Liver (tissue), 8 donors: ENCODE measurements around the gene RMP24.

ENCODE experiments used
- DNase-seq: peaks from one replicate; pipeline ENCODE4 v3.0.0-alpha.2; 2017; ENCODE audit warnings: low spot score
- H3K27ac ChIP-seq, 2 donors: one replicate each; pipeline ENCODE4 v1.7.0; 2013; ENCODE audit warnings: inconsistent platforms in 2 of 2, low read length in 2 of 2, control low read depth in 1 of 2, low read depth in 1 of 2, mild to moderate bottlenecking in 1 of 2
- H3K27me3 ChIP-seq, 4 donors: one replicate each; pipeline versions ENCODE4 v1.6.1 to v1.7.0; 2013; ENCODE audit warnings: low read length in 3 of 4, inconsistent platforms in 1 of 4, mild to moderate bottlenecking in 1 of 4, moderate library complexity in 1 of 4; ENCODE audit not compliant: control insufficient read depth in 4 of 4, insufficient read depth in 4 of 4
- H3K36me3 ChIP-seq, 4 donors: one replicate each; pipeline versions ENCODE4 v1.6.1 to v1.7.0; 2013; ENCODE audit warnings: low read length in 3 of 4, mild to moderate bottlenecking in 3 of 4, low read depth in 1 of 4, moderate library complexity in 1 of 4; ENCODE audit not compliant: control insufficient read depth in 4 of 4, insufficient read depth in 3 of 4
- H3K4me1 ChIP-seq, 4 donors: one replicate each; pipeline versions ENCODE4 v1.6.1 to v1.7.0; 2013; ENCODE audit warnings: low read length in 3 of 4, mild to moderate bottlenecking in 3 of 4, moderate library complexity in 1 of 4; ENCODE audit not compliant: control insufficient read depth in 4 of 4, insufficient read depth in 4 of 4
- H3K4me3 ChIP-seq, 3 donors: one replicate each; pipeline versions ENCODE4 v1.6.1 to v1.7.0; 2013; ENCODE audit warnings: low read length in 3 of 3, control low read depth in 1 of 3, low read depth in 1 of 3, mild to moderate bottlenecking in 1 of 3
- H3K9ac ChIP-seq, 2 donors: one replicate each; pipeline ENCODE4 v1.7.0; 2013; ENCODE audit warnings: low read length in 2 of 2, mild to moderate bottlenecking in 2 of 2, moderate library complexity in 2 of 2, control low read depth in 1 of 2, low read depth in 1 of 2
- H3K9me3 ChIP-seq, 4 donors: one replicate each; pipeline versions ENCODE4 v1.6.1 to v1.7.0; 2013; ENCODE audit warnings: low read length in 3 of 4; ENCODE audit not compliant: control insufficient read depth in 4 of 4
- EGR1 ChIP-seq, 2 donors: IDR thresholded peaks; 2 replicates each; pipeline ENCODE4 v1.6.1; 2016 to 2018; ENCODE audit warnings: antibody characterized with exemption in 2 of 2, low read depth in 2 of 2
- FOXA1 ChIP-seq: IDR thresholded peaks from 2 replicates; pipeline ENCODE4 v1.6.1; 2016; ENCODE audit warnings: antibody characterized with exemption
- FOXA2 ChIP-seq: IDR thresholded peaks from 2 replicates; pipeline ENCODE4 v1.6.1; 2016; ENCODE audit warnings: antibody characterized with exemption
- HNF4G ChIP-seq: IDR thresholded peaks from 2 replicates; pipeline ENCODE4 v1.6.1; 2016; ENCODE audit warnings: antibody characterized with exemption
- JUND ChIP-seq, 2 donors: IDR thresholded peaks; 2 replicates each; pipeline ENCODE4 v1.6.1; 2016; ENCODE audit warnings: antibody characterized with exemption in 2 of 2
- NR2F2 ChIP-seq: IDR thresholded peaks from 2 replicates; pipeline ENCODE4 v1.6.1; 2016; ENCODE audit warnings: antibody characterized with exemption
- RAD21 ChIP-seq, 2 donors: IDR thresholded peaks; 2 replicates each; pipeline ENCODE4 v1.6.1; 2016; ENCODE audit warnings: antibody characterized with exemption in 2 of 2, mild to moderate bottlenecking in 2 of 2
- REST ChIP-seq: IDR thresholded peaks from 2 replicates; pipeline ENCODE4 v1.6.1; 2016; ENCODE audit warnings: antibody characterized with exemption, mild to moderate bottlenecking
- RXRA ChIP-seq, 2 donors: IDR thresholded peaks; 2 replicates each; pipeline ENCODE4 v1.6.1; 2017 to 2018; ENCODE audit warnings: antibody characterized with exemption in 2 of 2, mild to moderate bottlenecking in 1 of 2
- SP1 ChIP-seq: IDR thresholded peaks from 2 replicates; pipeline ENCODE4 v1.6.1; 2018; ENCODE audit warnings: antibody characterized with exemption, mild to moderate bottlenecking
- TAF1 ChIP-seq: conservative IDR thresholded peaks from 2 replicates; pipeline ENCODE4 v1.6.1; 2016; ENCODE audit warnings: antibody characterized with exemption, mild to moderate bottlenecking
- YY1 ChIP-seq: IDR thresholded peaks from 2 replicates; pipeline ENCODE4 v1.6.1; 2016; ENCODE audit warnings: antibody characterized with exemption, mild to moderate bottlenecking
- ZBTB33 ChIP-seq: IDR thresholded peaks from 2 replicates; pipeline ENCODE4 v1.6.1; 2016; ENCODE audit warnings: antibody characterized with exemption
- WGBS: extraction: QIAGEN DNeasy Blood & Tissue Kit; methylation state at CpG from one replicate; pipeline ENCODE4 v1.1.7; 2013; 5-methylcytosine and 5-hydroxymethylcytosine counted together
- TF ChIP-seq, protein P1 (sequence below): fragments of 150-350 bp; IDR thresholded peaks from 2 replicates; pipeline ENCODE4 v1.5.1; 2017; ENCODE audit warnings: improper control_type of control experiment, low read depth, low read length; ENCODE audit not compliant: missing input control
- TF ChIP-seq, protein P2 (sequence below): IDR thresholded peaks from 2 replicates; pipeline ENCODE4 v1.6.1; 2016; ENCODE audit warnings: antibody characterized with exemption
- donor health status: healthy.
- donor health status: healthy.
- donor health status: healthy.
- donor health status: healthy.
- donor health status: healthy.

The RMP24 gene

DNA sequence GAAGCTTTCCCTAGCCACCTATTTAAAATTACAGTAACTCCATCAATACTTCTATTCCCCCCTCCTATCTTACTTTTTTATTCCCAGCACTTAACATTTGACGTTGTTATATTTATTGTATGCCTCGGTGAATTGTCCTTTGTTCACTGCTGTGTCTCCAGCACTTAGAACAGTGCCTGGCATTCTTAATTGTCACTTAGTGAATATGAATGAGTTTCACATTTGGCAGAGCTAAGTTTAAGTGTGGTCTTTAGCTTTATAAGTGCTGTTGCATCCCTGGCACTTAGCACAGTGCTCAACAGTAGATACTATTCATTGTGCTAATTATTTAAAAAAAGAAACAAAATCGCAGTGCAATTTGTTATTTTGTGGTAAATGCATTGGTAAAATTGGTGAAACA lies 1.7 kb downstream of the RMP24 start:
- no peaks in the 10 kb centered on the region for H3K9me3 ChIP-seq
- H3K4me3 ChIP-seq: no peak overlapping the region
- peaks cover 5 to 23% (median 11%) of the 10 kb centered on the region in 4 donors for H3K4me1 ChIP-seq
- WGBS: 90% methylated on average over 3 of the region's 3 CpGs
- no peak for TF ChIP-seq ZBTB33
- no peak for TF ChIP-seq RXRA (IDR thresholded peaks at IDR 0.05)
- TF ChIP-seq FOXA2: no peak
- no peak for TF ChIP-seq NR2F2
- no peak for TF ChIP-seq TAF1
- no peak for TF ChIP-seq REST
- H3K27me3 ChIP-seq: no peaks in the 10 kb centered on the region
- H3K36me3 ChIP-seq: peaks cover 9 to 36% (median 28%) of the 10 kb centered on the region in 4 donors
- DNase-seq: no peak
- no peak overlapping the region for H3K9ac ChIP-seq
- no peak overlapping the region for H3K27ac ChIP-seq

- no peaks in the 10 kb centered on the region for H3K27me3 ChIP-seq
- H3K9me3 ChIP-seq: no peaks in the 10 kb centered on the region
- no peak overlapping the region for H3K27ac ChIP-seq
- TF ChIP-seq, protein P1, sequence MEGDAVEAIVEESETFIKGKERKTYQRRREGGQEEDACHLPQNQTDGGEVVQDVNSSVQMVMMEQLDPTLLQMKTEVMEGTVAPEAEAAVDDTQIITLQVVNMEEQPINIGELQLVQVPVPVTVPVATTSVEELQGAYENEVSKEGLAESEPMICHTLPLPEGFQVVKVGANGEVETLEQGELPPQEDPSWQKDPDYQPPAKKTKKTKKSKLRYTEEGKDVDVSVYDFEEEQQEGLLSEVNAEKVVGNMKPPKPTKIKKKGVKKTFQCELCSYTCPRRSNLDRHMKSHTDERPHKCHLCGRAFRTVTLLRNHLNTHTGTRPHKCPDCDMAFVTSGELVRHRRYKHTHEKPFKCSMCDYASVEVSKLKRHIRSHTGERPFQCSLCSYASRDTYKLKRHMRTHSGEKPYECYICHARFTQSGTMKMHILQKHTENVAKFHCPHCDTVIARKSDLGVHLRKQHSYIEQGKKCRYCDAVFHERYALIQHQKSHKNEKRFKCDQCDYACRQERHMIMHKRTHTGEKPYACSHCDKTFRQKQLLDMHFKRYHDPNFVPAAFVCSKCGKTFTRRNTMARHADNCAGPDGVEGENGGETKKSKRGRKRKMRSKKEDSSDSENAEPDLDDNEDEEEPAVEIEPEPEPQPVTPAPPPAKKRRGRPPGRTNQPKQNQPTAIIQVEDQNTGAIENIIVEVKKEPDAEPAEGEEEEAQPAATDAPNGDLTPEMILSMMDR: no peak
- TF ChIP-seq SP1 (no peak), REST (no peak), TAF1 (no peak), FOXA2 (no peak), YY1 (no peak), ZBTB33 (no peak), HNF4G (no peak), RXRA (IDR thresholded peaks at IDR 0.05) (no peak), FOXA1 (no peak), NR2F2 (no peak), JUND (IDR thresholded peaks at IDR 0.05) (no peak), RAD21 (IDR thresholded peaks at IDR 0.05) (no peak), EGR1 (IDR thresholded peaks at IDR 0.05; ENCODE audit: low read depth in 2 of 2) (no peak)
- TF ChIP-seq, protein P2, sequence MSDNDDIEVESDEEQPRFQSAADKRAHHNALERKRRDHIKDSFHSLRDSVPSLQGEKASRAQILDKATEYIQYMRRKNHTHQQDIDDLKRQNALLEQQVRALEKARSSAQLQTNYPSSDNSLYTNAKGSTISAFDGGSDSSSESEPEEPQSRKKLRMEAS: no peak
- H3K36me3 ChIP-seq: peaks cover 15 to 47% (median 40%) of the 10 kb centered on the region in 4 donors
- H3K9ac ChIP-seq: no peak overlapping the region
- H3K4me3 ChIP-seq: no peak overlapping the region
- DNase-seq: no peak
- H3K4me1 ChIP-seq: peaks cover 0 to 3% (median under 1%) of the 10 kb centered on the region in 4 donors
Observed at GRCh38 chr18:35979112-35979511, 6.6 kb downstream of the RMP24 start.
